Measurements from ENCODE around the gene PRDM11.
"Not testable (repeated sequence)": the region's sequence is repeated elsewhere in the genome, so short reads cannot be mapped to it uniquely, and the experiment has no call there.

The PRDM11 gene

GRCh38 chr11:45146072-45147016 lies at the start of gene PRDM11:
TSS of gene PRDM11 (plus strand) at chr11:45146639. CDS start at chr11:45181767, 35,128 bp downstream.
- DNase-seq (ENCODE audit: low spot score): peak; percentile 91

- DNase-seq (ENCODE audit: low spot score): peak; percentile 55
These were observed 48.5 kb upstream of the PRDM11 start for GRCh38 chr11:45097721-45098493.

DNA sequence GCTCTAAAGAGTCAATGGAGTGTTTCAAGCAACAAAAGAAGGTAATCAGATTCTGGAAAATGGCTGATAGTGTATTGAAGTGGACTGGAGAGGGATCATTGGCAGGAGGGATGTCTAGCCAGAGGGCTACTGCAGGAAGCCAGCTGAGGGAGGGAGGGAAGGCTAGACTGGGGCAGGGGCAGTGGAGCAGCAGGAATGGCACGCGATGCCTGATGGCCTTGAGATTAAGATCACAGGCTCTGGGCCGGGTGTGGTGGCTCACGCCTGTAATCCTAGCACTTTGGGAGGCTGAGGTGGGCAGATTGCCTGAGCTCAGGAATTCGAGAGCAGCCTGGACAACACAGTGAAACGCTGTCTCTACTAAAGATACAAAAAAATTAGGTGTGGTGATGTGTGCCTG lies 47.5 kb upstream of the PRDM11 start:
- no peak for DNase-seq (ENCODE audit: low spot score)

DNA sequence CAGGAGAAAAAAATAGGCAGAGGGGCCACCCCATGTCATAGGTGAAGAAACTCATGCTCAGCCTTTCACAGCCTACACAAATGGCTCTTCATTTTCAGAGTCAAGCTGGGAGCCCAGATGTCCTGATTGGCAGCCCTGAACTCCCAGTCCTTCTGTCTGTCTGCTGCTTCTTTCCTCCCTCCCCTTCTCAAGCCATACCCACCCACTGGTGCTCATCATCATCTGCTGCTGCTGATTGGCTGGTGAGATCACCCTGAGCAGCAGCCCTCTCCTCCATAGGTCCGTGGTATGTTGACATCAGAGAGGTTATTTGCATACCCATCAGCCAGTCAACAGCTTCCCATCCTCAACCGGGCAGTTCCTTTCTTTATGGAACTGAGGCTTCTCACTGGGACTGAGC lies 46.1 kb upstream of the PRDM11 start:
- peak; percentile 64 for DNase-seq (ENCODE audit: low spot score)

DNA sequence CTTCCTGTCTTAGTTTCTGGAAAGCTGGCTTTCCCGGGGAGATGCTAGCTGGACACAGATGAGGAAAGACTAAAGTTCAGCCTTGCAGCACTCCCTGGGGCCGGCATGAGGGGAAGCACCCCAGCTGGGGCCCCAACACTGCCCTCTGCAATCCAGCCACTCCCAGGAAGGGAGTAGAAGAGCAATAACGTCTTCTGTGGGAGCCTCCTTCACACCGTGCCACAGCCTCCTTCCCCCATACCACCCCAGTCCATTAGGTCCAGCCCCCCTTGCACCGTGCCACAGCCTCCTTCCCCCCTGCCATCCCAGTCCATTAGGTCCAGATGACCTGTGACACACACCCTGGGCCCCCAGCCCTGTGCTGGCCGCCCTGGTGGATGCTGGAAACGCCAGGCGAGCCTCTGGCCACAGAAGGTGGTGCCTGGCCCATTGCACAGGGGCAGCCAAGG lies 44.1 kb upstream of the PRDM11 start:
- no peak for DNase-seq (ENCODE audit: low spot score)

GRCh38 chr11:45102810-45103621 lies 43.4 kb upstream of the PRDM11 start:
- DNase-seq (ENCODE audit: low spot score): peak; percentile 83

DNA sequence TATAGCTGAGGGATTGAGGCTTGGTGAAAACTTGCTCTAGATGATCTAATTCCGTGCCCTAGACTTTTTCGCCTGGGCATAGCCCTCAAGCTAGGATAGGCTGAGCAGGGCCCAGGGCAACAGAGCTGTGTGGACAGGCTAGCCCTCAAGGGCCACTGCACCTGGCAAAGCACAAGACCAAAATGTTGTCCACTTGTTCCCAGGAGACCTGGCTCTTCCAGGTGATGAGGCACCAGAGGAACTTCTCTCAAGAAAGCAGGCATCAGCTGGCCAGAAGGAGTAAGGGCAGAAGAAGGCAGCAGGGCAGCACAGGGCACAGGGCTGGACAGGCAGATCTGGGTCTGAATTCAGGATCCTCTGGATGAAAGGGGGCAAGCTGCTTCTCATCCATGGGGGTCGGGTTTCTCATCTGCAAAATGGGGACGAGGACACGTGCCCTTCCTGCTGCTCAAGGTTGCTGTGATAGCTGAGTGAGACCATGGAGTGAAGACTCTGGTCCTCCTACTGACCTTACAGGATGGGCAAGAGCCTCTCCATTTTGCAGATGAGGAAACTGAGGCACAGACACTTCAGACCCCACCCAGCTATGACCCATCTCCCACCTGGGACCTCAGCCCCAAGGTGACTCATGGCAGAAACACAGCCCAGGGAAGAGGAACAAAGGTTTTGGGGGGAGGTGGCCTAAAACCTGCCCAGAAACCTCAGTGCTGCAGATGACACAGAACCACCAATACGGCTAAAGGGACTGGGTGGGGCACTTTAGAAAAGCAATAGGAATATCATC lies 42.2 kb upstream of the PRDM11 start:
- no peak for DNase-seq (ENCODE audit: low spot score)

GRCh38 chr11:45104790-45105084 lies 41.7 kb upstream of the PRDM11 start:
- DNase-seq (ENCODE audit: low spot score): no peak

DNA sequence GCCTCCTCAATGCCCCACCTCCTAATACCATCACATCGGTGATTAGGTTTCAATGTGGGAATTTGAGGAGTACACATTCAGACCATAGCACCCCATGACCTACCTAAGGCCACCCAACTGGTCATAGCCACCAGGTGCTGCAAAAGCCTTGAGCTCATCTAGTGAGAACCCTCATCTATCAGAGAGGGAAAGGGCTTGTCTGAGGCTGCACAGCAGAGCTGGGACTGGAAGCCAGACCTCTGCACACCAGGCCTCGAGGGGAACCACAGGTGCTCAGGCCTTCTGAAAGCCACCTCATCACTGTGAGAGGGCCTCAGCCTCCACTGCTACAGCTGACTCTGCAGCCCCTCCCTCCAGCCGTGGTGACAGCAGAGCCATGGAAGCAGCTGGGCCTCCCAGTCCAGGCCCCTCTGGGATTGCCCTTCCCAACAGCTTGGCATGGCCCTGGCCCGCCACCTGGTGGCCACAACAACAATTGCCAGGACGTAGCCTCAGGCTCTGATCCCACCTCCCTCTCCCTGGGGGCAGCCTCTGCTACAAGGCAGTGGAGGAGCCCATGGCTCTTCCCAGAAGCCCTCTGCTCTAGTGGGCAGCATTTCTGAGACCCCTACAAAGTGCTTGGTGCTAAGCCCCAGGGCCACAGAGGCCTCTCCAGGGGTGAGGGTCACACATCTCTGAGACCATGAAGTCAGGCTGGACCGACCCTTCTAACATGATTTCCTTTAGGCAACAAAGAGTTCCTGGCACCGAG lies 41.0 kb upstream of the PRDM11 start:
- DNase-seq (ENCODE audit: low spot score): peak; percentile 88

DNA sequence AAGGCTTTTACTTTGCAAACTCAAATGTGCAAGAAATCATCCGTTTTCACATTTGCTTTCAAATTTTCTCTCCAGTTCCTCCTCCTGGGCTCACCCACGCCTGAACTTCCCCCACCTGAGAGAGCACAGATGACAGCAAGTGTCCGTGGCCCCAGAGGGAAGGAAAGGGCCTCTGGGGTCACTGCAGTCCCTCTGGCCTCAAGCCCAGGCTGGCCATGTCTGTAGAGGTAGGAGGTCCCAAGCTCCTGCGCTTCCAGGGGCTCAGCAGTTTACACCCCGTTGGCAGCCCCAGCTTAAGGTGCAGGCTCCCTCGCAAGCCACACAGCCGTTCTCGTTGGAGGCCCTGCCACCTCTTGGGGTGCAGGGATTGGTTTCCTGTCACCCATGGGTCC lies 40.5 kb upstream of the PRDM11 start:
- no peak for DNase-seq (ENCODE audit: low spot score)

DNA sequence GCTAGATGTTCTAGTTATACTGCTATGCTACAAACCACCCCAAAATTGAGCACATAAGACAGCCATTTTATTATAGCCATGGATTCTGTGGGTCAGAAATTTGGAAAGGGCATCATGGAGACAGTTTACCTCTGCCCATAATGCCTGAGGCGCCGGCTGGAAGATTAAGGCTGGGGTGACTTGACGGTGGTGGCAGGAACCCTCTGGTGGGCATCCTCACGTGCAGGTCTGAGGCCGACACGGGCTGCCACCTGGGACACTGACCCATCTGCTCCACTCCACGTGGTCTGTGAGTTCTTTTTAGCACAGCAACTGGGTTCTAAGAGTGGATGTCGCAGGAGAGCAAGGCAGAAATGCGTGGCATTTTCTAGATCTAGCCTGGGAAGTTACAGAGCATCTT lies 40.0 kb upstream of the PRDM11 start:
- DNase-seq (ENCODE audit: low spot score): no peak

GRCh38 chr11:45107029-45107428 lies 39.4 kb upstream of the PRDM11 start:
- no peak for DNase-seq (ENCODE audit: low spot score)

DNA sequence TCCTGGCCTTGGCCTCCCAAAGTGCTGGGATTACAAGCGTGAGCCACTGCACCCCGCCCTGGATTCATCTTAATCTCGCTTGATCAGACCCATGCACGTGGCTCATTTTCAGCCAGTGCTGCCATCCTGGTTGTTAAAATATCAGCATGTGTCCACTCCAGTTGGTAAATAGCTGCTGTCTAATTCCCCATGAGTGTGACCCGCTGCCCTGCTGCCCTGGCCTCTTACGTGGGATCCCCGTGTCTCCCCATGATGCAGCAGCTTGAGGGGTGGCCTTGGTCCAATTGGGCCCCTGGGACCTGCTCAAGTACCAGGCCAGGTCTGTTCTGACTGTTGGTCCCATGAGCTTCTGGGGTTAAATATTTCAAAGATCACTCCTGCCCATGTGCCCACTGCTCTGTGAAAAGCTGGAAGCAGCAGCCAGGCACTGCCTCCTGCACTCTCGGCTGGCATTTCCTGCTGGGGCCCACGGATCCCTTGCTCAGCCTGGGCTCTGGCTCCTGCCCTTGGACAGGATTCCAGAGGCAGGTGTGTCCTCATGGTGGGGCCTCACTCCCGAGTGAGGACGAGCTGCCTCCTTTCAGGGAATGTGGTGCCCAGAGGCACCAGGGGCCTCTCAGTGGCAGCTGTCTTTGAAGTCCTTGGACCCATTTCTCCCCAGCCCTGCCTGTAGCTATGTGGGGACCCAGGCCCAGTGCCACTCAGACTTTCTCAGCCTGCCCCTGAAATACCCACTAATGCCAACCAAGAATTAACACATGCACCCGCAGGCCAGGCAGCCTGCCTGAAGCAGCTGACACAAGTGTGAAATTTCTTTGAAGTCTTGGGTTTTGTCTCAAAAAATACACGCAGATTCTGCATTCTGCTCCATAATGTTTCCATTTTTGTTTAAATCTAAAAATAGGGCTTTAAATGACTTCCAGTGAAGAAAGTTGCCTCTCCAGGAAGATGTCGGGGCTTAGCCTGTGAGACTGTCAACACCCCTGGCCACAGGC lies 38.1 kb upstream of the PRDM11 start:
- no peak for DNase-seq (ENCODE audit: low spot score)

DNA sequence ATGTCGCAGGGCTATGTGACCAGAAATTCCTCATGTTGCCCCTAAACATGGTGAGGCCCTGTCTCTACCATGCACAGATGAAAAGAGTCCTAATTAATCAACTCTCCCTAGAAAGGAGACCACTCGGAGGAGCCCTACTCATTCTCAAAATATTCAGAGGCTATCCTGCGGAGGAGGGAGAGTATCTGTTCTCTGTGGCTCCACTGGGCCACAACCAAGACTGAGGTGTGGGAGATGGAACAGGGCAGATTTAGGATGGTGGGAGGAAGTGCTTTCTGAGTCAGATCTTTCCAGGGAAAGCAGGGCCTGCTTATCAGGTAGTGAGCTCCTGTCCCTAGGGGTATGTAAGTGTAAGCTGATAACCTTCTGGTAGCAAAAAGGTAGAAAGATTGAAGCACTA lies 37.0 kb upstream of the PRDM11 start:
- DNase-seq (ENCODE audit: low spot score): no peak

DNA sequence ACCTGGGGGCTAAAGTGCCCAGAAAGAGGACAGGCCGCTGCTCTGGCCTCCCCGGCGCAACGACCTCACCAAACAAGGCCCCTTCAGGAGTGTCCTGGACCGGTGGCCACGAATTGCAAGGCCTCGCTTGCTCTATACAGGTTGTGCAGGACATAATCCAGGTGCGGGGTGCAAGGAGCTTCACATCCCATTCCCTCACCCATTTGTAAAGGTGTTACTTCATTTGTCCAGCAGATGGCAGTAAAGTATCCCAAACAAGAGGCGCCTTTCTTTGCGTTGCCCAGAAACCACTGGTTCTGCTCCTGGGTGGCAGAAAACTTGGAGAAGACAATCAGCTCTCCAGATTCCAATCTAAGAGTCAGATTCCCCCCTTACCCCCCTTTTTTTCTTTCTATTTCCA lies 35.9 kb upstream of the PRDM11 start:
- peak; percentile 71 for DNase-seq (ENCODE audit: low spot score)

GRCh38 chr11:45113807-45114206 lies 32.6 kb upstream of the PRDM11 start:
- no peak for DNase-seq (ENCODE audit: low spot score)

DNA sequence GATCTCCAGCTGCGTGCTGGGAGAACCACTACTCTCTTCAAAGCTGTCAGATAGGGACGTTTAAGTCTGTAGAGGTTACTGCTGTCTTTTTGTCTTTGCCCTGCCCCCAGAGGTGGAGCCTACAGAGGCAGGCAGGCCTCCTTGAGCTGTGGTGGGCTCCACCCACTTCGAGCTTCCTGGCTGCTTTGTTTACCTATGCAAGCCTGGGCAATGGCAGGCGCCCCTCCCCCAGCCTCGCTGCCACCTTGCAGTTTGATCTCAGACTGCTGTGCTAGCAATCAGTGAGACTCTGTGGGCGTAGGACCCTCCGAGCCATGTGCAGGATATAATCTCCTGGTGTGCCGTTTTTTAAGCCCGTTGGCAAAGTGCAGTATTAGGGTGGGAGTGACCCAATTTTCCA lies 18.6 kb upstream of the PRDM11 start:
- DNase-seq (ENCODE audit: low spot score): not testable (repeated sequence)

GRCh38 chr11:45133878-45134277 lies 12.6 kb upstream of the PRDM11 start:
- no peak for DNase-seq (ENCODE audit: low spot score)

- DNase-seq (ENCODE audit: low spot score): no peak
These were observed 5.3 kb upstream of the PRDM11 start for GRCh38 chr11:45141171-45141570.

GRCh38 chr11:45141631-45142030 lies 4.8 kb upstream of the PRDM11 start:
- no peak for DNase-seq (ENCODE audit: low spot score)
